ENCODE measurements around the gene ARL6IP4.

ARL6IP4 gene

DNA sequence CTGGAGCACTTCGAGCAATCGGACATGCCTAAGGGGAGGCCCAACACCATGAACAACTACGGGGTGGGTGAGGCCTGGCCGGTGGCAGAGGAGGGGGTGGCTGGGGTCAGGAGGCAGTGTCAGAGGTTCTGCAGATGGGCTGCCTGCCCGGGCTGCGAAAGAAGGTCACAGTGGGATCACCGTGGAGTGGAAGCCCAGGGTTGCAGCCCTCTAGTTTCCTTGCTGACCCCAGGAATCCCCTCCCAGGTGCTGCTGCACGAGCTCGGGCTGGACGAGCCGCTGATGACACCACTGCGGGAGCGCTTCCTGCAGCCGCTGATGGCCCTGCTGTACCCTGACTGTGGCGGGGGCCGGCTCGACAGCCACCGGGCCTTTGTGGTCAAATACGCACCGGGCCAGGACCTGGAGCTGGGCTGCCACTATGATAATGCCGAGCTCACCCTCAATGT, 1.9 kb upstream of the ARL6IP4 start:
- DNase-seq (ENCODE audit: low spot score) = no peak

- no peak for DNase-seq (ENCODE audit: low spot score)
These were observed 1.2 kb upstream of the ARL6IP4 start for GRCh38 chr12:122979001-122979907.

- DNase-seq (ENCODE audit: low spot score) = no peak
These were observed 636 bp upstream of the ARL6IP4 start for GRCh38 chr12:122979908-122980182.

GRCh38 chr12:122981036-122981471, 573 bp downstream of the ARL6IP4 start:
- peak; percentile 34 for DNase-seq (ENCODE audit: low spot score)

DNA sequence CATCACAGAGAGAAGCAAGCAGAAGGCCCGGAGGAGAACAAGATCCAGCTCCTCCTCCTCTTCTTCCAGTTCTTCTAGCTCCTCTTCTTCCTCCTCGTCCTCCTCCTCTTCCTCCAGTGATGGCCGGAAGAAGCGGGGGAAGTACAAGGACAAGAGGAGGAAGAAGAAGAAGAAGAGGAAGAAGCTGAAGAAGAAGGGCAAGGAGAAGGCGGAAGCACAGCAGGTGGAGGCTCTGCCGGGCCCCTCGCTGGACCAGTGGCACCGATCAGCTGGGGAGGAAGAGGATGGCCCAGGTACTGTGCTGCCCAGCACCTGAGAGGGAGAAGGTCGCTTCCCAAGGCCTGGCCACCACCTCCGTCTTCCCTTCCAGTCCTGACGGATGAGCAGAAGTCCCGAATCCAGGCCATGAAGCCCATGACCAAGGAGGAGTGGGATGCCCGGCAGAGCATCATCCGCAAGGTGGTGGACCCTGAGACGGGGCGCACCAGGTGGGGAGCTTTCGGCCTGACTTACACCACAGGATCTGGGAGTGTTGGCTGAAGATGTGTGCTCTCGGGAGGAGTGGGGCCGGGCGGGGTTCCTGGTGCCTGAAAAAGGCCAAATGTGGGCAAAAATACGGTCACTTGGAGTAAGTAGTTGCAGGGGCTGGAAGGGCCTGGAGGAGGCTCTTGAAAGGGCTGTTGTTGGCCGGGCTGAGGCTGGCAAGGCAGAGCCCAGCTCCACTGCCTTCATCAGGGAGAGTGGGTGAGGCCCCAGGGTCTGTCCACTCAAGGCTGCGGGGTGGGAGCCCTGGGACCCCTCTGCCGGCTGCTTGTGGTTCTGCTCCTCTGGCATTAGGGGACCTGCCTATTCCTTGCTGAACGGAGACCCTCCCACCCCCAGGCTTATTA, 1.4 kb downstream of the ARL6IP4 start:
- no peak for DNase-seq (ENCODE audit: low spot score)

GRCh38 chr12:122982477-122982815, 2.0 kb downstream of the ARL6IP4 start:
- DNase-seq (ENCODE audit: low spot score) = no peak

DNA sequence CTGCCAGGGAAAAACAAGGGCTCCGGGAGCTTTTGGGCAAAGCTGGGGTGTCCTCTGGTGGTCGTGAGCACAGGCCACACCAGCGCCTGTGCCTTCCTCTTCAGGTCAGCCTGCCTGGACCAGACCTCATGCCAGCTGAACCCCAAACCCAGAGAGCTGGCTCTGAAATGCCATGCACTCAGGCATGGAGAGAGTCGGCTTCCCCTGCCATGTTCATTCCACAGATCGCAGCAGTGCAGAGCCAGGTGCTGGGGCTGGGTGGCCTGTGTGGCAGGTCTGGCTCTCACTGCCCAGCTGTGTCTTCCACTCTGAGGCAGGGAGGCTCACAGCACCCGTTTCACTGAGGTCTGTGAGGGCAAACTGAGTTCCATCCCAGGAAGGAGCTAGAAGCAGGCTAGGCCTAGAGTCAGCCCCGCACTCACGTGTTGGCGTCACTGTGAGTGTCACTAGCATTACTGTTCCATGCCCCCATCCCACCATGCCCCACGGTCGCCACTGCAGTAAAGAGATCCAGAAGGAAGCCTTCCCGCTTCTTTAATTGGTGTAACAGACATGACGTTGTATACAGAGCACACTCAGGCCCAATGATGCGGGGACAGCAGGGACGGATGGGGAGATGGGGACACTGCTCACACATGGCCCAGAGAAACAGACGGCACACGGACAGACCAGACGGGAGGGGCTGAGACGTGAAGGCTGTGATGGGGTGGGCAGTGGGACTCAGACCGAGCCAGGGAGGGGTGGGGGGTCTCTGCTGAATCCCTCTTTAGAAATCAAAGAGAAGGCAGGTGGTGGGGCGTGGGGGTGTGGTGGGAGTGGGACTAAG, 2.7 kb downstream of the ARL6IP4 start:
- no peak for DNase-seq (ENCODE audit: low spot score)

GRCh38 chr12:122983789-122984515, 3.5 kb downstream of the ARL6IP4 start:
- DNase-seq (ENCODE audit: low spot score) = peak; percentile 40

GRCh38 chr12:122984612-122985337, 4.3 kb downstream of the ARL6IP4 start:
- DNase-seq (ENCODE audit: low spot score) = peak; percentile 25

GRCh38 chr12:122985338-122986257, 5.1 kb downstream of the ARL6IP4 start:
- DNase-seq (ENCODE audit: low spot score) = no peak

GRCh38 chr12:122986258-122986871, 5.9 kb downstream of the ARL6IP4 start:
- DNase-seq (ENCODE audit: low spot score) = no peak

DNA sequence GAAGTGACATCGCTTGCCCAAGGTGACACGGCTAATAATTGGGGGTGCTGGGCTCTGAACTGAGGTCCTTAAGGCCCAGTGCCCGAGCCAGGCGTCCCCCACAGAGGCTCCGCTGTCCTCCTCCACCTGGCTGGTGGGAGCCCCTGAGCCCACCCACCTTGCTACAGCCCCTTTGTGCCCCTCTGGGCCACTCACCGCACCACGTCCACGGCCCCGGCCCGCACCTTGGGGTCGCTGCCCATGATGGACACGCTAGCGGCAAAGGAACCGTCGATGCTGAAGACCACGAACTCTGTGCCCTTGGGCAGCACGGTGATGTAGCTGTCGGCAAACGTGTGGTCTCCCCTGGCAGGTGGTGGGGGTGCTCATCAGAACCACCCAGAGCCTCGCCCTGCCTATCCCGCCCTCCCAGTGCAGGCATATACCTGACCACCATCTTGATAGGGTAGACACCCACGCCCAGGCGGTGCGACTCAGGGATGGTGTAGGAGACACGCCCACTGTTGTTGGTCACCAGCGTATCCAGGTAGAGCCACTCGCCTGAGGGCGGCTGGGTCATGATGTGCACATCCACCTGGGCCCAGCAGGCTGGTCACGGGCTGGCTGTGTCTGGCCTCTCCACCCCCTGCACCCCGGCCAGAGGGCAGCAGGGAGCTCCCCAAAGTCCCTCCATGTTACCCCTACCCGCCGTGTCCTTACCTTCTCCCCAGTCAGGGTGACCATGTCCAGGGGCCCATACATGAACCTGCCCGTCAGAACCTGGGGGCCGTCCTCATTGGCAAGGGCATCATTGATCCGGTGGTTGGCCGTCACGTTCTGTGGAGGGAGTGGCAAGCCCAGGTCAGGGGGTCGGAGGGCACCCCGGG, 6.8 kb downstream of the ARL6IP4 start:
- DNase-seq (ENCODE audit: low spot score) = no peak

DNA sequence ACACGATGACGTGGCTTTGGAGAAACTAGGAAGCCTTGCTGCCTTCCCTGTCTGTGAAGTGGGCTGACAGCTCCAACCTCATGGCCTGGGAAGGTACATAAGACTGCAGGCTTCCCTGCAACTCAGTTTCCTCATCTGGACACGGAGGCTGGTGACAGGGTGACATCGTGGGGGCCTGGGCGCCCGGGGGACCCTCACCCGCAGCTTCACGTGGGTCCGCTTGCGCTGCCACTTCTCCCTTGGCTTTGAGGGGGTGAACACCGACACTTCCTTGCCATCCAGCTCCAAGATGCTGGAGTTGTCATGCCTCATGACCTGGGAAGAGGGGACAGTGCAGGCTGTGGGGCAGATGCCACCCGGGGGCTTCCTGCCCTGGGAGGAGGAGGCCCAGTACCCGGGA, 7.6 kb downstream of the ARL6IP4 start:
- no peak for DNase-seq (ENCODE audit: low spot score)

GRCh38 chr12:122988612-122989212, 8.2 kb downstream of the ARL6IP4 start:
- DNase-seq (ENCODE audit: low spot score) = no peak

DNA sequence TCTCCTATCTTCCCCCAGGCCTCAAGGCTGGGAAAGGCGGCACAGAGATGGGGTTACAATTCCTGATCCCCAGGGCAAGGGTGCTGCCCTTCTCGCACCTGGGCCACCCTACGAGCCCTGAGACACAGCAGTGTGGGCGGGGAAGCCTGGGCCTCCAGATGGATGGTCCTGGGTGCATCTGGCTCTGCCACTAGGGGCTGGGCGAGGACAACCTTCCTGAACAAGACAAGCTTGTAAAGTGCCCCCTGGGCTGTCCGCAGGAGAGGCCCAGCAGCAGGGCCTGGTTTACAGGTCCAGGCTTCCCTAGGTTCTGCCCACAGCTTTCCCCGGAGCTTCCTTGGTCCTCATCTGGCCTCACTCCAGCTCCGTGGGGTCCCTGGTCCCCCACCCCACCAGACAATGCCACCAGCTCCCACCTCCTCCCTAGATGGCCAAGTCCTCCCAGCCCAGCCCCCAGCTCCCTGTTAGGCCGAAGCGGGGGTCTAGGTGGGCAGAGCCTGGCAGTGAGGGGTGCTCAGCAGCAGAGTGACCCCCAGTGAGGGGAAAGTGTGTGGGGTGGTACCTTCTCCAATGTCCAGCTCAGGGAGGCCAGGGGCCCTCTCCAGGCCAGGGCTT, 8.9 kb downstream of the ARL6IP4 start:
- DNase-seq (ENCODE audit: low spot score) = no peak

DNA sequence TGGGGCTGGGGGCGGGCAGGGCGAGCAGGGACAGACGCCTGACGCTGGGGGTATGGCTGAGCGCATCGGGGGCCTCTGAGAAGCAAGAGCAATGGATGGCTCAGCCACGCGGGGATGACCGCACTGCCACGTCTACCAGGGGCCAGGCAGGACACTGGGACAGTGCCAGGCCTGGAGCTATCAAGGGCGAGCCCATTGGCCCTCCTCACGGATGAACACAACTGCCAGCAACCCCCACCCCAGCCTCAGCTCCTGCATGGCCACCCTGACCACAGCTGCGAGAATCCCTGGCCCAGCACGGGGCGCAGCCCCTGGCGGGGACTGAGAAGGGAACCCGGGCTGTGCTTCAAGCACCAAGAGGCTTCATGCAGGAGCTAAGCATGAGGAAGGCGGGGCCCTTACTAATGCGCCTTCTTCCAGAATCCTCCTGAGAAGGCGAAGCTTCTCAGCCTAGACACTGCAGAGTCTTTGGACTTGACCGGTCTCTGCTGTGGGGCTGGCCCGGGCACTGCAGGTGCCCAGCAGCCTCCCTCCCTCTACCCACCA, 9.5 kb downstream of the ARL6IP4 start:
- no peak for DNase-seq (ENCODE audit: low spot score)

GRCh38 chr12:122990561-122990960, 10.1 kb downstream of the ARL6IP4 start:
- no peak for DNase-seq (ENCODE audit: low spot score)

Measured in kidney tubule cell (primary cell).